DMS 273 treated with DMSO at 0.1 percent for 48 hours (cell line): ENCODE measurements around the gene BPIFB3.
"Not testable (repeated sequence)": the region's sequence is repeated elsewhere in the genome, so short reads cannot be mapped to it uniquely, and the experiment has no call there.

Source experiments
- DNase-seq: peaks from one replicate; lab custom pipeline; 2025; lab: John Stamatoyannopoulos, UW

BPIFB3 gene

DNA sequence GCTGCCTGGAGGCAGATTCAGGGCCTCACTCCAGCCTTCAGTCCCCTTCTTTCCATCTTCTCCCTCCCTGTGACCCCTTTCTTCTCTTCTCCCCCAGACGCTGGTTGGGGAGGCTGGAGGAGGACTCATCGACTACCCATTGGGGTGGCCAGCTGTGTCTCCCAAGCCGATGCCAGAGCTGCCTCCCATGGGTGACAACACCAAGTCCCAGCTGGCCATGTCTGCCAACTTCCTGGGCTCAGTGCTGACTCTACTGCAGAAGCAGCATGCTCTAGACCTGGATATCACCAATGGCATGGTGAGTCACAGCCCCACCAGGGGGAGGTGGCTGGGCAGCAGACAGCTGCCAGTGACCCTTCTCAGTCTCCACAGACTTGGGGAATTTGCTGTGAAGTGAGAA lies 38.7 kb downstream of the BPIFB3 start:
- no peak for DNase-seq

DNA sequence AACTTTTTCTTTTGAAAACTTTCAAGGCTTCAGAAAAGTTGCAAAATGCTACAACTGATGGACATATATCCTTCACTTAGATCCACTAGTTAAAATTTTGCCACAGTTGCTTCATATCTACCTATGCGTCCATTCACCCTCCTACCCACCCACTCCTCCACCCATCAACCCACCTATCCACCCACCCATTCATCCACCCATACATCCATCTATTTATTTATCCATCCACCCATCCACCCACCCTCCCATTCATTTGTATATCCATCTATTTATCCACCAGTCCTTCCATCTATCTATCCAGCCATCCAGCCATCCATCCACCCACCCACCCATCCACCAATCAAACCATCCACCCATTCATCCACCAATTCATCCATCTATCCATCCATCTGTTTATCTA lies 39.4 kb downstream of the BPIFB3 start:
- no peak for DNase-seq

DNA sequence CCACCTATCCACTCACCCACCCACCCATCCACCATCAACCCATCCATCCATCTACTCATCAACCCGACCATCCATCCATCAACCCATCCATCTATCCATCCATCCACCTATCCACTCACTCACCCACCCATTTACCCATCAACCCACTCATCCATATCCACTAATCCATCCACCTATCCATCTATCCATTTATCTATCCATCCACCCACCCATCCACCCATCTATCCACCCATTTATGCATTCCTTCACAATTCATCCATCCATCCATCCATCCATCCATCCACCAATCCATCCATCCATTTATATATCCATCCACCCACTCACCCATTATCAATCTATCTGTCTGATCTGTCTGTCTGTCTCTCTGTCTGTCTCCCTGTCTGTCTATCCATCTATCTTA lies 39.9 kb downstream of the BPIFB3 start:
- DNase-seq = no peak

GRCh38 chr20:33095249-33095648 lies 41.5 kb downstream of the BPIFB3 start:
- no peak for DNase-seq

GRCh38 chr20:33095902-33096584 lies 42.3 kb downstream of the BPIFB3 start:
- DNase-seq = peak; percentile 51

DNA sequence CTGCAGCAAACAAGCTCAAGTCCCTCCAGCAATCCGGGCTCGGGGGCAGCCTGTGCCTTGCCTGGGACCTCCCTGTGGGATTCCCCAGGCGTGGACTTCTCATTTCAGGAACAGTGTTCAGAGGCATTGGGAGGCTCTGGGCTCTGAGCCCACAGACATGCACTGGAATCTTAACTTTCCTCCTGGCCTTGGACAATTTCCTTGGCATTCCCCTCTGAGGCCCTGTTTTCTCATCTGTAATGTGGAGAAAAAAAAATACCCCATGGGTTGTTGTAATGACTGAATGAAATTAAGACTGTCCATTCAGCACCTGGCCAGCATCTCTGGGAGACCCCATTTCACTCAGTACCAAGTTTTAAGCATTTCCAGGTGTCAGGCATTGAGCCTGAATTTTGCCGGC lies 43.3 kb downstream of the BPIFB3 start:
- no peak for DNase-seq

GRCh38 chr20:33099843-33100538 lies 46.3 kb downstream of the BPIFB3 start:
- no peak for DNase-seq

GRCh38 chr20:33103556-33103955 lies 49.9 kb downstream of the BPIFB3 start:
- no peak for DNase-seq

- no peak for DNase-seq
Measured at GRCh38 chr20:33104336-33104735, 50.6 kb downstream of the BPIFB3 start.

DNA sequence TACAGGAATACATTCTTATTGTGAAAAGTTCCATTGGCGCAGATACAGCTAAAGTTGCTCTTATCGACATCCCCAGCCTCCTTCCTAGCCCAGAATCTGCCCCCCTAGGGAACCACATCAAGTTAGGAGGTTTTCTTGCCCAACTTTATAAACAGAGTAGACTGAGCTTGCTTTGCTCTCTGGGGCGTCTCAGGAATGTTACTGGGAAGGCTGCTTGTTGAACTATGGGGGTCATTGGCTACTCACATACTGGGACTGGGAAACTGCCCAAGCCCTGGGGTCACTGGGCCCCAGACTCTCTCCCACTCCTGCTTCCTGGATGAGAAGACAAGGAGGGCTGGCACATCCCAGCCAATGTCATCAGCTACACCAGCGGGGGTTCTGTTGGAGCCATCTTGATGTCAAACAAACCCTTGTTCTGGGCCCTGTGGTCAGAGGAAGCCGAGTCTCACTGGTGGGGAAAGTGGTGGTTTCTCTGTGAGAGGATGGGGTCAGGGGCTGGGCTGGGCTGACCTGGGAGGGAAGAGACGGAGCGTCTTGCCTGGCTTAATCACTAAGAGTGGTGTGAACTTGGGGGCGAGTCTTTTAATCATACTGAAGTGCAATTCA lies 51.7 kb downstream of the BPIFB3 start:
- no peak for DNase-seq

DNA sequence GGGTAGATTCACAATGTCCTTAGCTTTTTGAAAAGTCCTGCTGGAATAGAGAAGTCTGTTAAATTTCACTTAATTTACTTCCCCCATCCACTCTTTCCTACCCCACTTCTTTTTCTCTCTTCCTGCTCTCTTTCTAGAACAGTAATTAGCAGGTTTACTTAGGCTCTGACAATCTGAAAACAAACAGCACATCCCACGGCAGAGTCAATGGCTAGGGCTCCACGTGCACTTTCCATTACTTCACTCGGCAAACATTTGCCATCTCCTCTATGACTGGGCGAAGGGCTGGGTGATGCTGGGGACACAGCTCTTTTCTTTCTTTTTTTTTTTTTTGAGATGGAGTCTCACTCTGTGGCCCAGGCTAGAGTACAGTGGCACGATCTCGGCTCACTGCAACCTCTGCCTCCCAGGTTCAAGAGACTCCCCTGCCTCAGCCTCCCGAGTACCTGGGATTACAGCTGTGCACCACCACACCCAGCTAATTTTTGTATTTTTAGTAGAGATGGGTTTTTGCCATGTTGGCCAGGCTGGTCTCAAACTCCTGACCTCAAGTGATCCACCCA lies 52.4 kb downstream of the BPIFB3 start:
- DNase-seq = not testable (repeated sequence)

DNA sequence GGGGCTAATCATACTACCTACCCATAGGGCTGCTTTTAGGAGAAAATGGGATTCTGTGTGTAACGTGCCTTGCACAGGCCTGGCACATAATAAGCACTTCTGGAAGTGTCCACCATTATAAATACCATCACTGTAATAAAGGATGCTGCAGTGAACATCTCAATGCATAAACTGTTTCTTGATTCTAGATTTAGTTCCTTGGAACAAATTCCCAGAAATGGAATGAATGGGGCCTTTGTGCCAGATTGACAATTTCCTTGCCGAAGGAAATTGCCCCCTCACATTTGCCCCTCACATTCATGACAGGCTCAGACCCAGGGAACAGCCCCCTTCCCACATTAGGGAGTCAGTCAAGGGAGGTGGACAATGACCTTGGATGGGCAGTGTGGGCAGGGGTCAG lies 55.0 kb downstream of the BPIFB3 start:
- DNase-seq = no peak

GRCh38 chr20:33110147-33110825 lies 56.6 kb downstream of the BPIFB3 start:
- DNase-seq = no peak

DNA sequence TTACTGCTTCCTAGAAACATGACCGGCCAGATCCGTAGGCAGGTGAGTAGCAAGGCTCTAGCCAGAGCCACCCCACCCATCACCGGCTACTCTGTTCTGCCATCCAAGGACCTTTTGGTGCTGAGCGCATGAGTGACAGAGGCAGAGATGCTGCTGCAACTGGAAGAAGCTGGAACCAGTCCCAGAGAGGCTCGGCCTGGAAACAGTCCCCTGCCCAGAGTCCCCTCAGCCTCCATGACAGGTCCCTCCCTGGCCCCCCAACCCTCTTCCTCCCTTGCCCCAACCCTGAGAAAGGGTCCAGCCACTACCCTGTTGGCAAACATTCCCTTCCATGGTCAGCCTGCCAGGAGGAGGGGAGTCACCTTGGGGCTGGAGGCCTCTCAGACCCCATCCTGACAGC lies 57.6 kb downstream of the BPIFB3 start:
- DNase-seq = no peak

- DNase-seq = no peak
Measured at GRCh38 chr20:33112547-33113386, 59.1 kb downstream of the BPIFB3 start.

DNA sequence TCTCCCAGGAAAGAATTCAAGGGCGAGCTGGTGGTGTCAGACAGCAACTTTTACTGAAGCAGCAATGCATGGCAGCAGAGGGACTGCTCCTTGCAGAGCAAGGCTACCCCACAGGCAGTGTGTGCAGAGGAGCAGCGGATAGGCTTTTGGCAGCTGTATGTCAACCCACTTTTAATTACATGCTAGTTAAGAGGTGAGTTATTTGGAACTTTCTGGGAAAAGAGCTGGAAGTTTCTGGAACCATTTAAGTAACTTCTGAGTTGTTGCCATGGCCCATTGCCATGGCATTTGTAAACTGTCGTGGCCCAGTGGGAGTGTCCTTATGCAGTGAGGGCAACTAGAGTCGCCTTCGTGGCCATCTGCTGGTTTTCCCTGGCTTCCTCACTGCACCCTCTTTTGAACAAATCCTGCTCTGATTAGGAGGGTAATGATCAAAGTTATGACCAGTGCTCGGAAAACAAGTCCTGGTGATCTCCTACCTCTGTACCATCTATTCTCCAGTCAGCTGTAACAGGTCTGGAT lies 59.7 kb downstream of the BPIFB3 start:
- DNase-seq = no peak

DNA sequence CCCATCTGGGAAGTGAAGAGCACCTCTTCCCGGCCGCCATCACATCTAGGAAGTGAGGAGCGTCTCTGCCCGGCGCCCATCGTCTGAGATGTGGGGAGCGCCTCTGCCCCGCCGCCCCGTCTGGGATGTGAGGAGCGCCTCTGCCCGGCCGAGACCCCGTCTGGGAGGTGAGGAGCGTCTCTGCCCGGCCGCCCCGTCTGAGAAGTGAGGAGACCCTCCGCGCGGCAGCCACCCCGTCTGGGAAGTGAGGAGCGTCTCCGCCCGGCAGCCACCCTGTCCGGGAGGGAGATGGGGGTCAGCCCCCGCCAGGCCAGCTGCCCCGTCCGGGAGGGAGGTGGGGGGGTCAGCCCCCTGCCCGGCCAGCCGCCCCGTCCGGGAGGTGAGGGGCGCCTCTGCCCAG lies 61.8 kb downstream of the BPIFB3 start:
- not testable (repeated sequence) for DNase-seq

DNA sequence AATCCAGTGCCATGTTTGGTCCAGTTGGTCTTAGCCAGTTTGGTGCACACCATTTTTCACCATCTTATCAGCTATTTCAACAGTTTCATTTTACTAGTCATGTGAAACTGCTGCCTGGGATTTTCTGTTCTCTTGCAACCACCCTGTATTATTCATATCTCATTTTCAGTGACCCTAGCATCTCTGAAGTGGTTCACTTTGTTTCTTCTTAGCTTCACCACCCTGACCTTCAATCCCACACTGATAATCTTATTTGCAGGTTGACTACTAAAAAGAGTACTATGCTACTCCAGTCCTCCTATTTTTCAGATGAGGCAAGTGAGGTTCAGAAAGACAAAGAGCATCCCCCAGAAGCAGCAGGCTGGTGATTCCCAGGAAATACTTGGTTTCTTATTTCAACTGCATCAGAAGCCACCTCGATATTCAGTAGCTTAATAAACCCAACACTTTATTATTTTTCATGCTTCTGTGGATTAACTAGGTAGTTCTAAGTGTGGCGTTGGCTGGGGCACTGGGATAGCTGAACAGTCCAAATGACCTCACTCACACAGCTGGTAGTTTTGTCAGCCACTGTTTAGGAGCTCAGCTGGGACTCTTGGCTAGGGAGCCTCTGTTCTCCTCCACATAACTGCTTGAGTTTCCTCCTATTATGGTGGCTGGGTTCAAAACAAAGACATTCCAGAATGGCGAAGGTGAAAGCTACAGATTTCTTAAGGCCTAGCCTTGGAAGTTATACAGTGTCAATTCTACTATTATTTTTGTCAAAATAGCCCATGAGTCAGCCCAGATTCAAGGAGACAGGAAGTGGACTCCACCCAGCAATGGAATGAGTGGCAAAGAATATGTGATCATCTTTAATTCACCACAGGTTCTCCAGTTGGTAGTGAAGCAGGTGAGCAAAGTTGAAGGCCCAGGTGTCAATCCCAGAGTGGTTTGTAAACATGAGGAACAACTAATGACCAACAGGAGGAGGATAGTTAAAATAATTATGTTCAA lies 66.3 kb downstream of the BPIFB3 start:
- DNase-seq = no peak

DNA sequence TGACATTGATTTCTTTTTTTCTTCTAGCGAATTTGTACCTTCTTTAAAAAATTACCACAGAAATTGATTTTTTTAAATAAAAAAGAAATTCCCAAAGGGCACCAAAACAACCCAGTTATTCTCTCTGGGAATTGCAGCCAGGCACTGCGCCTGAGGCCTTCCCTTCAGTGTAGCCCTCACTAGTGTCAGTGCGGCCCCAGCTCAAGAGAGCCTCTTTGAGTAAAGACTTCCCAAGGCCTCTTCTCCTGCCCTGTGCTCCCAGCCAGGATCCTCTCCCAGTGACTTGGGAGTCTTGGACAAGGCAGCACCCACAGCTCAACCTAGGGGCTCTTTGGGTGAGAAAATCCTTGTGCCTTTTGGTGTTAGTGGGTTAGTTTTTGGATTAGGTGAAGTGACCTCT lies 67.2 kb downstream of the BPIFB3 start:
- no peak for DNase-seq

GRCh38 chr20:33122297-33122696 lies 68.6 kb downstream of the BPIFB3 start:
- DNase-seq = not testable (repeated sequence)
